Neural cell (in vitro differentiated cells): ENCODE measurements around the gene DDX51. TPM values are rescaled to one million over a fixed set of nuclear protein-coding genes. Genes with fewer than 3 reads are reported as not detected.

Experiments used
- H2AFZ ChIP-seq: fragments of 200-600, 300-800 bp; sonication (generic), shearing (Covaris generic); 2 replicates; pipeline ENCODE4 v1.6.0; 2014; ENCODE audit warnings: low read depth, mild to moderate bottlenecking, antibody characterized with exemption, low read length, moderate library complexity
- H3F3A ChIP-seq: fragments of 200-600 bp; shearing (Covaris generic); 2 replicates; pipeline ENCODE4 v1.6.1; 2016; ENCODE audit warnings: mild to moderate bottlenecking, moderate library complexity, mixed read lengths, antibody characterized with exemption, low read length; ENCODE audit not compliant: insufficient read depth, poor library complexity, severe bottlenecking
- H3K27ac ChIP-seq: fragments of 200-600, 300-800 bp; sonication (generic), shearing (Covaris generic); 2 replicates; pipeline ENCODE4 v1.5.1; 2014; ENCODE audit warnings: mild to moderate bottlenecking, low read length, moderate library complexity
- H3K27me3 ChIP-seq: fragments of 300-800, 200-600 bp; sonication (generic), shearing (Covaris generic); 2 replicates; pipeline ENCODE4 v1.6.0; 2014; ENCODE audit warnings: mild to moderate bottlenecking, low read depth, low read length, moderate library complexity; ENCODE audit not compliant: insufficient read depth
- H3K36me3 ChIP-seq: fragments of 300-800, 200-600 bp; sonication (generic), shearing (Covaris generic); 2 replicates; pipeline ENCODE4 v1.5.1; 2014; ENCODE audit warnings: mild to moderate bottlenecking, antibody characterized with exemption, low read length, moderate library complexity; ENCODE audit not compliant: insufficient read depth
- H3K4me2 ChIP-seq: fragments of 300-800, 200-600 bp; sonication (generic), shearing (Covaris generic); 2 replicates; pipeline ENCODE4 v1.6.0; 2014; ENCODE audit warnings: mild to moderate bottlenecking, low read length
- H3K4me3 ChIP-seq: fragments of 300-800, 200-600 bp; sonication (generic), shearing (Covaris generic); 2 replicates; pipeline ENCODE4 v1.5.1; 2014; ENCODE audit warnings: mild to moderate bottlenecking, low read length, moderate library complexity
- H3K79me2 ChIP-seq: fragments of 200-600 bp; shearing (Covaris generic); replicated peaks from 2 replicates; pipeline ENCODE4 v1.6.0; 2014; ENCODE audit warnings: mild to moderate bottlenecking, low read length, moderate library complexity; ENCODE audit not compliant: insufficient read depth
- H3K9ac ChIP-seq: fragments of 300-800, 200-600 bp; sonication (generic), shearing (Covaris generic); 2 replicates; pipeline ENCODE4 v1.6.1; 2016; ENCODE audit warnings: mild to moderate bottlenecking, low read length, mixed read lengths
- H3K9me2 ChIP-seq: fragments of 200-600 bp; shearing (Covaris generic); 2 replicates; pipeline ENCODE4 v1.6.1; 2016; ENCODE audit warnings: mild to moderate bottlenecking, low read length, mixed read lengths; ENCODE audit not compliant: insufficient read depth
- H3K9me3 ChIP-seq: fragments of 200-600, 300-800 bp; sonication (generic), shearing (Covaris generic); 2 replicates; pipeline ENCODE4 v1.6.1; 2016; ENCODE audit warnings: mild to moderate bottlenecking, mixed run types, low read length, moderate library complexity, mixed read lengths
- H4K20me1 ChIP-seq: fragments of 200-600 bp; shearing (Covaris generic); 2 replicates; pipeline ENCODE4 v1.6.1; 2016; ENCODE audit warnings: mild to moderate bottlenecking, mixed run types; ENCODE audit not compliant: insufficient read depth
- EP300 ChIP-seq: fragments of 450-650 bp; conservative IDR thresholded peaks from 2 replicates; pipeline ENCODE4 v1.6.1; 2014; ENCODE audit warnings: antibody characterized with exemption, mild to moderate bottlenecking, moderate library complexity; ENCODE audit not compliant: poor library complexity, severe bottlenecking
- EZH2 ChIP-seq: fragments of 200-600, 300-800 bp; shearing (Covaris generic), sonication (generic); IDR thresholded peaks from 2 replicates; pipeline ENCODE4 v1.6.1; 2014; ENCODE audit warnings: antibody characterized with exemption, low read length, borderline replicate concordance, mild to moderate bottlenecking; ENCODE audit not compliant: insufficient read depth, poor library complexity, severe bottlenecking
- MXI1 ChIP-seq: fragments of 450-650 bp; conservative IDR thresholded peaks from 2 replicates; pipeline ENCODE4 v1.6.1; 2014; ENCODE audit warnings: antibody characterized with exemption, mild to moderate bottlenecking; ENCODE audit not compliant: poor library complexity, severe bottlenecking
- POLR2AphosphoS5 ChIP-seq: IDR thresholded peaks from 2 replicates; pipeline ENCODE4 v1.6.1; 2012
- RAD21 ChIP-seq: fragments of 450-650 bp; conservative IDR thresholded peaks from 2 replicates; pipeline ENCODE4 v1.6.1; 2014; ENCODE audit warnings: antibody characterized with exemption, mild to moderate bottlenecking, moderate library complexity
- SMC3 ChIP-seq: fragments of 450-650 bp; conservative IDR thresholded peaks from 2 replicates; pipeline ENCODE4 v1.6.1; 2014; ENCODE audit warnings: antibody characterized with exemption, mild to moderate bottlenecking, moderate library complexity; ENCODE audit not compliant: poor library complexity
- TAF1 ChIP-seq: IDR thresholded peaks from 2 replicates; pipeline ENCODE4 v1.6.1; 2012; ENCODE audit warnings: low read depth
- polyA plus RNA-seq: library from polyadenylated mRNA; depleted of rRNA; stranded (reverse); fragments of >200 nt; gene quantifications from 2 replicates; pipeline ENCODE4 v1.2.3, GENCODE V29; 2014
- TF ChIP-seq, protein P1 (sequence below): fragments of 450-650 bp; IDR thresholded peaks from 2 replicates; pipeline ENCODE4 v1.5.1; 2014; ENCODE audit warnings: antibody characterized with exemption, mild to moderate bottlenecking, moderate library complexity; ENCODE audit not compliant: poor library complexity, severe bottlenecking
- TF ChIP-seq, protein P2 (sequence below): IDR thresholded peaks from 2 replicates; pipeline ENCODE4 v1.6.1; 2012; ENCODE audit warnings: borderline replicate concordance

The DDX51 gene
- polyA plus RNA-seq, 1 donor from 2014 or later = 17.6 TPM

DNA sequence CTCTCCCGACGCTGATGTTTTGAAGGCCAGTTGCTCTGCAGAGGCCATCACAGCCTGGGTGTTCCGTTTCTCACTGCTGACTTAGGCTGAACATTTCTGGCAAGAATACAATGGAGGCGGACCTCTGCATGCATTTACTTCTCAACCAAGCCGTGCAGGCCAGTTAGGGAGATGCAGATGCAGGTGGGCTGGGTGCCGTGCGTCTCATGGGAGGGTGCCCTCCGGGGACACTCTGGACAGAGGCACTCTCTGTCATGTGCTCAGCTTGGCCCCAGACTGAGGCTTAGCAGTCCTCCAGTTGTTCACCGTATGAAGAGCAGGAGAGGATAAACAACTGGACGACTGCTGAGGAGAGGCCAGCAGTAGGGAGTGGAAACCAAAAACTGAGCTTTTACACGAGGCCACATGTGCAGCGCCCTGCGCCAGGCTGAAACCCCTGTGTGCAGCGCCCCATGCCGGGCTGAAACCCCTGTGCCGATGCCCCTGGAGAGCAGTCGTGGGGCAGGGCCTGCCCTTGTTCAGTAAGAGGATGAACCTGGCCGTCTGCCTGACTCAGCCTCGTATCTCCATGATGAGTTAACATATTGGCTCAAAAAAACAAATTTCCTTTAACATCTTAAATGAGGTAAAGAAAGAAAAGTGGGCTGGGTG is 32.3 kb downstream of the DDX51 start:
- Histone ChIP-seq H3K79me2 (no peaks in the 10 kb centered on the region), H2AFZ (no peak overlapping the region), H3K4me3 (no peak overlapping the region), H3K27ac (no peak overlapping the region), H3K36me3 (no peaks in the 10 kb centered on the region), H3K27me3 (no peaks in the 10 kb centered on the region), H3F3A (no peaks in the 10 kb centered on the region), H3K9ac (no peak overlapping the region), H4K20me1 (no peaks in the 10 kb centered on the region), H3K4me2 (no peak overlapping the region), H3K9me3 (no peaks in the 10 kb centered on the region), H3K9me2 (no peaks in the 10 kb centered on the region)
- TF ChIP-seq RAD21 (no peak), TAF1 (no peak), MXI1 (no peak), POLR2AphosphoS5 (no peak), EZH2 (no peak), EP300 (no peak), SMC3 (no peak)
- TF ChIP-seq, protein P1, sequence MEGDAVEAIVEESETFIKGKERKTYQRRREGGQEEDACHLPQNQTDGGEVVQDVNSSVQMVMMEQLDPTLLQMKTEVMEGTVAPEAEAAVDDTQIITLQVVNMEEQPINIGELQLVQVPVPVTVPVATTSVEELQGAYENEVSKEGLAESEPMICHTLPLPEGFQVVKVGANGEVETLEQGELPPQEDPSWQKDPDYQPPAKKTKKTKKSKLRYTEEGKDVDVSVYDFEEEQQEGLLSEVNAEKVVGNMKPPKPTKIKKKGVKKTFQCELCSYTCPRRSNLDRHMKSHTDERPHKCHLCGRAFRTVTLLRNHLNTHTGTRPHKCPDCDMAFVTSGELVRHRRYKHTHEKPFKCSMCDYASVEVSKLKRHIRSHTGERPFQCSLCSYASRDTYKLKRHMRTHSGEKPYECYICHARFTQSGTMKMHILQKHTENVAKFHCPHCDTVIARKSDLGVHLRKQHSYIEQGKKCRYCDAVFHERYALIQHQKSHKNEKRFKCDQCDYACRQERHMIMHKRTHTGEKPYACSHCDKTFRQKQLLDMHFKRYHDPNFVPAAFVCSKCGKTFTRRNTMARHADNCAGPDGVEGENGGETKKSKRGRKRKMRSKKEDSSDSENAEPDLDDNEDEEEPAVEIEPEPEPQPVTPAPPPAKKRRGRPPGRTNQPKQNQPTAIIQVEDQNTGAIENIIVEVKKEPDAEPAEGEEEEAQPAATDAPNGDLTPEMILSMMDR = no peak
- TF ChIP-seq, protein P2, sequence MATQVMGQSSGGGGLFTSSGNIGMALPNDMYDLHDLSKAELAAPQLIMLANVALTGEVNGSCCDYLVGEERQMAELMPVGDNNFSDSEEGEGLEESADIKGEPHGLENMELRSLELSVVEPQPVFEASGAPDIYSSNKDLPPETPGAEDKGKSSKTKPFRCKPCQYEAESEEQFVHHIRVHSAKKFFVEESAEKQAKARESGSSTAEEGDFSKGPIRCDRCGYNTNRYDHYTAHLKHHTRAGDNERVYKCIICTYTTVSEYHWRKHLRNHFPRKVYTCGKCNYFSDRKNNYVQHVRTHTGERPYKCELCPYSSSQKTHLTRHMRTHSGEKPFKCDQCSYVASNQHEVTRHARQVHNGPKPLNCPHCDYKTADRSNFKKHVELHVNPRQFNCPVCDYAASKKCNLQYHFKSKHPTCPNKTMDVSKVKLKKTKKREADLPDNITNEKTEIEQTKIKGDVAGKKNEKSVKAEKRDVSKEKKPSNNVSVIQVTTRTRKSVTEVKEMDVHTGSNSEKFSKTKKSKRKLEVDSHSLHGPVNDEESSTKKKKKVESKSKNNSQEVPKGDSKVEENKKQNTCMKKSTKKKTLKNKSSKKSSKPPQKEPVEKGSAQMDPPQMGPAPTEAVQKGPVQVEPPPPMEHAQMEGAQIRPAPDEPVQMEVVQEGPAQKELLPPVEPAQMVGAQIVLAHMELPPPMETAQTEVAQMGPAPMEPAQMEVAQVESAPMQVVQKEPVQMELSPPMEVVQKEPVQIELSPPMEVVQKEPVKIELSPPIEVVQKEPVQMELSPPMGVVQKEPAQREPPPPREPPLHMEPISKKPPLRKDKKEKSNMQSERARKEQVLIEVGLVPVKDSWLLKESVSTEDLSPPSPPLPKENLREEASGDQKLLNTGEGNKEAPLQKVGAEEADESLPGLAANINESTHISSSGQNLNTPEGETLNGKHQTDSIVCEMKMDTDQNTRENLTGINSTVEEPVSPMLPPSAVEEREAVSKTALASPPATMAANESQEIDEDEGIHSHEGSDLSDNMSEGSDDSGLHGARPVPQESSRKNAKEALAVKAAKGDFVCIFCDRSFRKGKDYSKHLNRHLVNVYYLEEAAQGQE = no peak

DNA sequence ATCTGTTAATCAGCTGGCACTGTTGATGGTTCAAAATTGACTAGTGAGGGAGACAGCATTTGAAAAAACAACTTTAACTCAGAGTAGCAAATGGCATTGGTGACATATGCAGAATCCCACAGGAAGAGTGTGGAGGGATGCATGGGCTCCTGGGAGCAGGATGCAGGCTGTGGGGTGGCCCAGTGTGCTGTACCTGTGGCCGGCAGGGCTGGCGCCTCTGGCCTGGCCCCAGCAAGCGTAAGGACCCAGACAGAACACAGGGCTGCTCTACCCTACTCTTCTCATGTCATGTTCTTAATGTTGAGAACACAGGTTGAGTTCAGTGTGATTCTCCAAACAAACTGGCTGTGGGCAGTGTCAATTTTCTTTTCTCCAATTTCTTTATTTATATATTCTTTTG is 33.4 kb downstream of the DDX51 start:
- Histone ChIP-seq H2AFZ (no peak overlapping the region), H3K4me3 (no peak overlapping the region), H3K9me3 (no peaks in the 10 kb centered on the region), H3K36me3 (no peaks in the 10 kb centered on the region), H3F3A (no peaks in the 10 kb centered on the region), H3K9me2 (no peaks in the 10 kb centered on the region), H3K79me2 (no peaks in the 10 kb centered on the region), H3K9ac (no peak overlapping the region), H3K4me2 (no peak overlapping the region), H3K27me3 (no peaks in the 10 kb centered on the region), H3K27ac (no peak overlapping the region), H4K20me1 (no peaks in the 10 kb centered on the region)
- TF ChIP-seq TAF1 = no peak
- no peak for TF ChIP-seq EZH2
- TF ChIP-seq EP300 = no peak
- TF ChIP-seq POLR2AphosphoS5 = no peak
- TF ChIP-seq, protein P1 = no peak
- no peak for TF ChIP-seq SMC3
- TF ChIP-seq, protein P2 = no peak
- TF ChIP-seq RAD21 = no peak
- no peak for TF ChIP-seq MXI1
